Stimulated activated naive B cell treated with anti-CD40 and anti-IgM and Interleukin-4, amounts not matched to agents 10 μg/mL and 1 μg/mL and 100 μg/mL, for 72 hours (primary cell): Measurements from ENCODE around the gene AGBL4.
"Not testable (repeated sequence)": the region's sequence is repeated elsewhere in the genome, so short reads cannot be mapped to it uniquely, and the experiment has no call there.

Experiments
- ATAC-seq, 2 donors: fragments of 150-1000 bp; cut with Tn5 transposase; replicated peaks; 2 replicates each; pipeline ENCODE4 v1.10.0; 2021; ENCODE audit warnings: moderate library complexity in 1 of 2
- DNase-seq: peaks from one replicate; pipeline ENCODE4 v3.0.0; 2021
- H3K27ac Mint-ChIP-seq: one replicate; pipeline ENCODE4 v1.8.0; 2022; ENCODE audit warnings: mild to moderate bottlenecking, mixed read lengths
- H3K27me3 Mint-ChIP-seq, 2 donors: one replicate each; pipeline ENCODE4 v1.8.0; 2022; ENCODE audit warnings: mixed read lengths in 2 of 2
- H3K36me3 Mint-ChIP-seq, 2 donors: one replicate each; pipeline ENCODE4 v1.8.0; 2022; ENCODE audit warnings: mixed read lengths in 2 of 2, mild to moderate bottlenecking in 1 of 2
- H3K4me1 Mint-ChIP-seq, 2 donors: one replicate each; pipeline ENCODE4 v1.8.0; 2022; ENCODE audit warnings: mixed read lengths in 2 of 2, mild to moderate bottlenecking in 1 of 2
- H3K4me3 Mint-ChIP-seq, 2 donors: one replicate each; pipeline ENCODE4 v1.8.0; 2022; ENCODE audit warnings: mild to moderate bottlenecking in 2 of 2, mixed read lengths in 2 of 2, moderate library complexity in 1 of 2
- H3K9me3 Mint-ChIP-seq, 2 donors: one replicate each; pipeline ENCODE4 v1.8.0; 2022; ENCODE audit warnings: mixed read lengths in 2 of 2, mild to moderate bottlenecking in 1 of 2

Gene AGBL4

DNA sequence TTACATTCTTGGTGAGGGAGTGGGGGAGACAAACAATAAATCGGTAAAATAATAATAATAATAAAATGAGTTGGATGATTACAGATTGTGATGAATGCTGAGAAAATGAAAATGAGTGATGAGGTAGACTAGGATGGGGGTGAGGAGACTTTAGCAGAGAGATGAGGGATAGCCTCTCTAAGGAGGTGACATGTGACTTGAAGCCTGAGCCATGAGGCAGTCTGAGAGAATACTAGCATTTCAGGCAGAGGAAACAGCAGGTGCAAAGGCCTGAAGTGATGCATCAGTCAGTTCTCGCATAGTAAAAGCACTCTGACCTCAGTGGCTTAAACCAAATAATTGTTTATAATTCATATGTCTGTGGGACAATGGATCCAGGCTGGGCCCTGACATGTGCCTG lies 181.2 kb downstream of the AGBL4 start:
- Mint-ChIP-seq H3K36me3 (peaks cover 0 to 2% of the 10 kb centered on the region in 2 donors), H3K27ac (no peak overlapping the region), H3K27me3 (no peaks in the 10 kb centered on the region), H3K9me3 (peaks cover 34 to 42% of the 10 kb centered on the region in 2 donors), H3K4me1 (no peaks in the 10 kb centered on the region), H3K4me3 (no peak overlapping the region)
- ATAC-seq = no peak
- no peak for DNase-seq

DNA sequence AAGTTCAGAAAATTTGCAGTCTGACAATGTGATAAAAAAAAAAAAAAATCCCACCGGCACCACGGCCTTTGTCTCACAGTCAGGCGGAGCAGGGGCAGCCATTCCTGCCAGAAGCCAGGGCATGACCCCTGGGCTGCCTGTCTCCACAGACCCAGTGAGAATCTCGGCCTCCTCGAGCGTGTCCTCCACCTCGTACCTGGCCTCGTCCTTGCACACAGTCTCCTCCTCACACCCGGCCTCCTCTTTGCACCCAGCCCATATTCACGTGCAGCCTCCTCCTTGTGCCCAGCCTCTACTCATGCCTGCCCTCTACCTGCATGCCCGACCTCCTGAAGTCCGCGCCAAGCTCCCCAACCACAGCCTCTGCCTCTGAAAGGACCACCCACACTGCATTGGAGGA lies 182.0 kb downstream of the AGBL4 start:
- DNase-seq (no peak), ATAC-seq (no peak)
- Mint-ChIP-seq H3K4me1 (no peaks in the 10 kb centered on the region), H3K27me3 (no peaks in the 10 kb centered on the region), H3K9me3 (peaks cover 31 to 42% of the 10 kb centered on the region in 2 donors), H3K27ac (no peak overlapping the region), H3K36me3 (peaks cover 0 to 2% of the 10 kb centered on the region in 2 donors), H3K4me3 (no peak overlapping the region)

DNA sequence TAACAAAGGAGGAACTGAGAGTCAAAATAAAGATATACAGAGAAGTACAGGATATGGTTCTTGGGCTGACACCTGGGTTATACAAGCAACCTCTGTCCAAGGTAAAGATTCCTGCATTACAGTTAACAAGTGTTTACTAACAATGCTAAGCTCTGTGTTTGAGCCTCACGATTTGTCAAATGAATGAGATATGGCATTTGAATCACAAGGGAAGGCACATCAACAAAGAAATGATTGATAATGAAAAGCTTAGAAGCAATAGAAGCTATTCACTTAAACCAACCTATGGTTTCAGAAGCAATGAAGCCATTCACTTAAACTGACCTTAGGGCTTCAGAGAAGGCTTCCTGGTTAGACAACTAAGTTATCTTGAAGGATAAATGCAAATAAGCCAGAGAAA lies 199.5 kb downstream of the AGBL4 start:
- ATAC-seq (no peak), DNase-seq (no peak)
- H3K4me3 Mint-ChIP-seq = no peak overlapping the region

DNA sequence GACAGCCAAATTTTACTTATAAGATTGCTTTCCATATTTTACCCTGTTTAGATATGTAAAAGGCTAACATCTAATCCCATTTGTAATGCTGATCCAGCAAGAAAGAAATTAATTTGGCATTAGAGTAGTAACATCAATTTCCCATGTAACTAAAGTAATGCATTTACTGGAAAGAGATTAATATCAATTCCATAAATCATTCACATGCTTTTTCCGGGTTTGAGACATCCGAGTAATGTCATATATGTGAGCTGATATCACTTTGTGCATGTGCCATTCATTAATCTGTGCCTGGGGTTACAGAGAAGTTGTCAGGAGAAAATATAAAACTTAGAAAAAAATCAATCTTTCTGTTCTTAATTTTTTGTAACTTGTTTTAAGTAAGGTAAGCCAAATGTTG lies 206.1 kb downstream of the AGBL4 start:
- Mint-ChIP-seq H3K4me1 (no peaks in the 10 kb centered on the region), H3K4me3 (no peak overlapping the region), H3K9me3 (peaks cover 0 to 3% of the 10 kb centered on the region in 2 donors), H3K27me3 (no peaks in the 10 kb centered on the region), H3K36me3 (no peaks in the 10 kb centered on the region), H3K27ac (no peak overlapping the region)
- ATAC-seq = no peak
- no peak for DNase-seq

More for the DNA sequence above, 199.5 kb downstream of the AGBL4 start:
- H3K4me1 Mint-ChIP-seq = no peaks in the 10 kb centered on the region
- H3K9me3 Mint-ChIP-seq = peaks cover 3% of the 10 kb centered on the region in 2 donors
- no peak overlapping the region for H3K27ac Mint-ChIP-seq
- no peaks in the 10 kb centered on the region for H3K36me3 Mint-ChIP-seq
- H3K27me3 Mint-ChIP-seq = no peaks in the 10 kb centered on the region

DNA sequence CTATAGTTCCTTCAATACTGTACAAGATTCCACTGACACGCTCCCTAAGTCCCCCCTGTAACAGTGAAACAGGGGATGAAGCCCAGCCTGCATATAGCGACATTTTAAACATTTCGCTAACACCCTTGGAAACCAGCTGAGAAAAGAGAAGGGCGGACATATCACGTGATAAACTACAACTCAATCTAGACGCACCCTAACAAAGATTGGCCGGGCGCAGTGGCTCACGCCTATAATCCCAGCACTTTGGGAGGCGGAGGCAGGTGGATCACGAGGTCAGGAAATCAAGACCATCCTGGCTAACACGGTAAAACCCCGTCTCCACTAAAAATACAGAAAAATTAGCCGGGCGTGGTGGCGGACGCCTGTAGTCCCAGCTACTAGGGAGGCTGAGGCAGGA lies 236.7 kb downstream of the AGBL4 start:
- H3K27me3 Mint-ChIP-seq, H3K36me3 Mint-ChIP-seq, H3K27ac Mint-ChIP-seq, H3K4me1 Mint-ChIP-seq, DNase-seq, ATAC-seq, H3K9me3 Mint-ChIP-seq, H3K4me3 Mint-ChIP-seq: not testable (repeated sequence)

DNA sequence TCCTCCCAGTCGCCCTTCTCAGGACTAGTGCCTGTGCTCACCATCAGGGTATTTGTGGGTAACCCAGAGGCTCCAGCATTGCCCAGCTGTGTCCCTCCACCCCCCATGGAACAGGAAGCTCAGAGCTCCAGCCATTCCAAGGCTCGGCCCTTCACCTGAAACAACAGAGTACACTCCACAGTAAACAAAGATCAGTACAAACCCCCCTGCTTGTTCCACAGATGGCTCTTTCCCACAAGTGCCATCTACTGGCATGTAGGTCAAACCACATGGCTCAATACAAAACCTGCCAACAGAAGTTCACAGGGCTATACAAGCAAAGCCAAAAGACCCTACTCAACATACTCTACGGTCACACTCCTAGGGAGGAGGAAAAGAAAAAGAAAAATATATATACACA lies 258.7 kb downstream of the AGBL4 start:
- Mint-ChIP-seq H3K4me3 (no peak overlapping the region), H3K36me3 (no peaks in the 10 kb centered on the region), H3K9me3 (peaks cover 0 to 12% of the 10 kb centered on the region in 2 donors), H3K4me1 (no peaks in the 10 kb centered on the region), H3K27ac (no peak overlapping the region), H3K27me3 (peaks cover 0 to 5% of the 10 kb centered on the region in 2 donors)
- ATAC-seq (no peak), DNase-seq (no peak)

DNA sequence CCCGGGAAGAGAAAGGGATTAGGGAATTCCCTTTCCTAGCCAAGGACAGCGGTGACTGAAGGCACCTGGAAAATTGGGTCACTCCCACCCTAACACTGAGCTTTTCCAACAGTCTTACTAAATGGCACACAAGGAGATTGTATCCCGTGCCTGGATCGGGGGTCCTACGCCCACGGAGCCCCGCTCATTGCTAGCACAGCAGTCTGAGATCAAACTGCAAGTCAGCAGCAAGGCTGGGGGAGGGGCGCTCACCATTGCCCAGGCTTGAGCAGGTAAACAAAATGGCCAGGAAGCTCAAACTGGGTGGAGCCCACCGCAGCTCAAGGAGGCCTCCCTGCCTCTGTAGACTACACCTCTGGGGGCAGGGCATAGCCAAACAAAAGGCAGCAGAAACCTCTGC lies 285.6 kb downstream of the AGBL4 start:
- not testable (repeated sequence) for H3K36me3 Mint-ChIP-seq, DNase-seq, H3K4me1 Mint-ChIP-seq, H3K27ac Mint-ChIP-seq, H3K4me3 Mint-ChIP-seq, H3K27me3 Mint-ChIP-seq, ATAC-seq
- peaks cover 13 to 19% of the 10 kb centered on the region in 2 donors for H3K9me3 Mint-ChIP-seq

DNA sequence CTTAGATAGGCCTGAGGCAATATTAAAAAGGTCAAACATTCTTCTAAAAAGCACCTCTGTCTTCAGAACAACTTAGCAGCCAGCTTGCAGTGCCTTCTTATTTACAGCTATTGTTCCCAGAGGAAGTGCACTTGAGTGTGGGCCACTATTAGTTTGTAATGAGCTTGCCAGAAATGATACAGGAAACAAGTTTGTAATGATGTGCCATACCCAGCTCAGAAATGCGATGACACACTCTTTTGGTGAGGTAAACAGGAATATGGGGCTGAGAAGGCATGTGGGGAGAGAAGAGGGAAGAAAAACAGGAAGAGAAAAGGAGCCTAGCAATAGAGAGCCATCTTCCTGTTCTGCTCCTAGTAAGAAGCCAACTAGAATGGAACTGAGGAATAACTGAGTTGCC lies 295.4 kb downstream of the AGBL4 start:
- Mint-ChIP-seq H3K4me1 (no peaks in the 10 kb centered on the region), H3K27me3 (no peaks in the 10 kb centered on the region), H3K4me3 (no peak overlapping the region), H3K9me3 (peaks cover 0 to 4% of the 10 kb centered on the region in 2 donors), H3K27ac (no peak overlapping the region), H3K36me3 (no peaks in the 10 kb centered on the region)
- DNase-seq (no peak), ATAC-seq (no peak)

DNA sequence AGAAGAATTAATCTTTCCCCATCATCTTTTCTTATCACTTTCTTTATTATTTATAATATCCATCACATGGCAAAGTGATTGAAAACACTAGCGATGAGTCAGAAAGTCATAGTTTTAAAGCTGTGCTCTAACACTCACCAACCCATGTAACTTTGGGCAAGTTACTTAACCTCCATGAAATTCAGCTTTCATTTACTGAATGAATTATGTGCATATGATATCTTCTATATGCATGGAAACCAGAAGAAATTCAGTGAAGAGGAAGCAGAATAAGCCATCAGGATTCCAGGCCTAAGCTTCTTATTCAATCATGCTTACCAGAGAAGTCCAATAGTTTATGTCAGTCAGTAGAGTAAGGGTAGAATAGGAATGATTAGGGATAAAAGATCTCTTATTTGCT lies 300.1 kb downstream of the AGBL4 start:
- Mint-ChIP-seq H3K36me3 (no peaks in the 10 kb centered on the region), H3K4me3 (no peak overlapping the region), H3K9me3 (peaks cover 5 to 6% of the 10 kb centered on the region in 2 donors), H3K27ac (no peak overlapping the region), H3K27me3 (no peaks in the 10 kb centered on the region), H3K4me1 (no peaks in the 10 kb centered on the region)
- no peak for DNase-seq
- no peak for ATAC-seq

DNA sequence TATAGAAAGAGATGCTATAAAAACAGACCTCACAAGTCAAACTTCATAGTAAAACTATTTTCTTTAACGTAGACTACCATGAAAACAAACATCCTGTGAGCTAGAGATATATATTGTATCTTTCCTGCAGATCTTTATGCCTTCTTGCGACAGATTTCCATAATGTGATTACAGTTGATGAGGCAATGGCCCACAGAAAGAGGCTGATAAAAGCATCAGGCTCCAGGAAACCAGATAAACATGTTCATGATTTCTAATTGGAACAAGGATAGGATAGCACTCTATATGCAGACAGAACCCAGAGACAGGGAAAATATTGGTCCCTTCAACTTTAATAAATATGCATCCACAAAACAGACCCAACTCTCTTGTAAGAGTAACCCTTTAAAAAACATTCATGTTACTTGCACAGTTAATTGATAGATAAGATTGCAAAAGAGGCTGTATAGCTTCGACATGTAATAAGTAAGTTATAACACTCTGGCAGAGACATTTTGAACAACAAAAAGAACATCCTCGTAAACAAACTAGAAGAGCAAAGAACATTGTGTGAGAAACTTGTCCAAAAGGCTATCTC lies 329.4 kb downstream of the AGBL4 start:
- no peaks in the 10 kb centered on the region for H3K36me3 Mint-ChIP-seq
- H3K4me1 Mint-ChIP-seq = no peaks in the 10 kb centered on the region
- H3K27ac Mint-ChIP-seq = no peak overlapping the region
- ATAC-seq (no peak), DNase-seq (no peak)
- H3K9me3 Mint-ChIP-seq = peaks cover 0 to 7% of the 10 kb centered on the region in 2 donors
- H3K27me3 Mint-ChIP-seq = no peaks in the 10 kb centered on the region
- no peak overlapping the region for H3K4me3 Mint-ChIP-seq

DNA sequence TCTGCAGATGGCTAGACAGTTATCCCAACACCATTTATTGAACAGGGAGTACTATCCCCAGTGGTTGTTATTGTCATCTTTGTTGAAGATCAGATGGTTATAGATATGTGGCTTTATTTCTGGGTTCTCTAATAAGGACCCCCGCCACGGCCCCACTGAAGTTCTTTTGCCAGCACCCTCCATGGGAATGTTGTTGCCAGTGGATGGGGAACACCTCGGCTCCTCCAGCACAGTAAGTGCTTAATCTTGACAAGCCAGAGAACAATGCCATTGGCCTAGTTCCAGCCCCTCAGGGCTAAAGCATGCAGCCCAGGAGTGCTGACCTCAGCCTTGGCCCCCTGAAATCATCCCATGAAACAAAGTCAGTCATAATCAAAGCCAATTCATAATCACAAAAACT lies 337.6 kb downstream of the AGBL4 start:
- Mint-ChIP-seq H3K4me1 (no peaks in the 10 kb centered on the region), H3K36me3 (no peaks in the 10 kb centered on the region), H3K27ac (no peak overlapping the region), H3K9me3 (peaks cover 0 to 11% of the 10 kb centered on the region in 2 donors), H3K27me3 (no peaks in the 10 kb centered on the region), H3K4me3 (no peak overlapping the region)
- DNase-seq = no peak
- ATAC-seq = no peak

DNA sequence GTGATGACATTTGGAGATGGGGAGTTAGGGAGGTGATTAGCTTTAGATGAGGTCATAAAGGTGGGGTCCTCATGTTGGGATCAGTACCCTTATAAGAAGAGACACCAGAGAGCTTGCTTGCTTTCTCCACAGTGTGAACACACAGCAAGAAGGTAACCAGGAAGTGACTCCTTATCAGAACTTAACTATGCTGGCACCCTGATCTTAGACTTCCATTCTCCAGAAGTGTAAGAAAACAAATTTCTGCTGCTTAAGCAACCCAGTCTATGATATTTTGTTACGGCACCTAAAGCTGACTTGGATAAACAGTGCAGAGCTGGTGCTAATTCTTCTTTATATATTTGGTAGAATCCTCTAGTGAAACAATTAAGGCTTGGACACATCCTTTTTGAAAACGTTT lies 346.0 kb downstream of the AGBL4 start:
- Mint-ChIP-seq H3K36me3 (no peaks in the 10 kb centered on the region), H3K9me3 (peaks cover 7 to 8% of the 10 kb centered on the region in 2 donors), H3K27ac (no peak overlapping the region), H3K4me1 (no peaks in the 10 kb centered on the region), H3K4me3 (no peak overlapping the region), H3K27me3 (no peaks in the 10 kb centered on the region)
- DNase-seq (no peak), ATAC-seq (no peak)

DNA sequence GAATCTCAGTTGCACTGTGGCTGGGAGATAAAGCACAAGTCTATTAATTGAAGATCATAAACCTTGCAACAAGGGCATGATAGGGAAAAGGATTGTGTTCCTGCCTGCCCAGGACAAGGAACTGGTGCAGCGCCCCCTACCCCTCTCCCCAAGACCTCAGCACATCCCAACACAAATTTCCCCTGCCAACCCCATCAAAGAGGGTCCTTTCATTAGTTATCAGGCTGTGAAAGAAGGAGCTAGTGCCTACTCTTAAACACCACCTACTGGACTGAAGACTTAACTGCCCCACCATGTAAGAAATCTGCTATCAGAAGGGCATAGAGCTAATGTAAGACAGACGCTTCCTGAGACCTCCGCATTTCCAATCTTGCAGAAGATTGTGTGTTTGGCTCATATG lies 372.6 kb downstream of the AGBL4 start:
- H3K27ac Mint-ChIP-seq = no peak overlapping the region
- no peaks in the 10 kb centered on the region for H3K4me1 Mint-ChIP-seq
- ATAC-seq (no peak), DNase-seq (no peak)
- no peaks in the 10 kb centered on the region for H3K27me3 Mint-ChIP-seq
- H3K4me3 Mint-ChIP-seq = no peak overlapping the region
- peaks cover 0 to 2% of the 10 kb centered on the region in 2 donors for H3K36me3 Mint-ChIP-seq
- H3K9me3 Mint-ChIP-seq = peaks cover 5 to 7% of the 10 kb centered on the region in 2 donors

DNA sequence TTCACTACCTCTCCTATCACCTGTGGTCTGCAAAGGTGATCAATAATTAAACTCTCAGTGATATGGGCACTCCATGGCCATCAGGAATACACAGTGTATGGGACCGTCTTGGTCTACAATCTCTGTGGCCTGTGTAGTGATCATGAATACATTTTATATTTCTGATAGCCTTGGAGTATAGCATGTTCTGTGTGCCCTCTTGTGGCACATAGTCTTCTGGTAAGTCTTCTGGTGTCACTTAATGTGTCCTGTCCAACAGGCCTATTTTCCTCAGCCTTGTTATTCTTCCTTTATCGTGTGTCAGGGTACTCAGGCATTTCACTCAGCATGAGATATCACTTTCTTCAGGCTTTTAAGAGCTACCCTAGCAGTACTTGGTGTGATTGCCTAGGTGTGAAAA lies 393.6 kb downstream of the AGBL4 start:
- Mint-ChIP-seq H3K4me1 (no peaks in the 10 kb centered on the region), H3K36me3 (no peaks in the 10 kb centered on the region), H3K27ac (no peak overlapping the region), H3K4me3 (no peak overlapping the region), H3K27me3 (no peaks in the 10 kb centered on the region), H3K9me3 (peaks cover 0 to 4% of the 10 kb centered on the region in 2 donors)
- ATAC-seq (no peak), DNase-seq (no peak)

DNA sequence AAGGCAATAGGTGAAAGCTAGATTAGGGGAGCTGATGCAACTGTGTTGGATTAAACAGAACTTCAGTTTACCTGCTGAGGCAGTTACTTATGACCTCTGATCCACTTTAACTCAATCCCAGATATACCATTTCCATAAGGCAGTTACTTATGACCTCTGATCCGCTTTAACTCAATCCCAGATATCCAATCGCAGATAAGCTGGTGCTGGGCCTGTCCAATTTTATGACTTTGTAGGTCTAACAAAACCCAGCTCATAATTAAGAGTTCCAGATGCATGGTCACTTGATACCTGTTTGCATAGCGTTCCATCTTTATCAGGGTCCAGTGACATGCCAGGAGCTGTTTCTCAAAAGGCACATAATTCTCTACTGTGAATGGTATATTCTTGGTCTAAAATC lies 396.0 kb downstream of the AGBL4 start:
- no peak overlapping the region for H3K27ac Mint-ChIP-seq
- H3K27me3 Mint-ChIP-seq = no peaks in the 10 kb centered on the region
- ATAC-seq = no peak
- H3K4me3 Mint-ChIP-seq = no peak overlapping the region
- no peaks in the 10 kb centered on the region for H3K4me1 Mint-ChIP-seq
- H3K9me3 Mint-ChIP-seq = peaks cover 2 to 3% of the 10 kb centered on the region in 2 donors
- H3K36me3 Mint-ChIP-seq = no peaks in the 10 kb centered on the region
- DNase-seq = no peak

DNA sequence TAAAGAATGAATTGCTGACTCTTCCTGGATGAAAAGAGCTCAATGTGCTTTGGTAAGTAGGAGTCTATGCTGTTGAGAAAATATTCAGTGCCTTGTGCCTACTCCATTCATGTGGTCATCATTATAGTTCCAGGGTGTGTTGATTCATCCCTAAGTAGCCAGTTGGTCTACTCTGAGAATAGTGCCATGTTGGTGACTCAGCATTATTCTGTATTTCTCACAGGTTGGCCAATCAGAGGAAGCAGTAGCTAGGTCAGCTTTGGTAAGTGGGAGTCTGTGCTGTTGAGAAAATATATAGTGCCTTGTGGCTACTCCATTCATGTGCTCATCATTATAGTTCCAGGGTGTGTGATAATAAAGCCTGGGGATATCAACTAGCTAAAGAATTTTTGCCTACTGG lies 397.3 kb downstream of the AGBL4 start:
- no peak for ATAC-seq
- Mint-ChIP-seq H3K27ac (no peak overlapping the region), H3K9me3 (peaks cover 3 to 4% of the 10 kb centered on the region in 2 donors), H3K4me3 (no peak overlapping the region), H3K36me3 (no peaks in the 10 kb centered on the region), H3K4me1 (no peaks in the 10 kb centered on the region), H3K27me3 (no peaks in the 10 kb centered on the region)
- no peak for DNase-seq
